HG03097 (cell line): ENCODE results near the gene PARL.

Source experiments
- ATAC-seq: cut with Tn5 transposase; IDR thresholded peaks from one replicate; pipeline ENCODE4 v1.9.1; 2021; ENCODE audit not compliant: unreplicated experiment, low FRiP score

The PARL gene

DNA sequence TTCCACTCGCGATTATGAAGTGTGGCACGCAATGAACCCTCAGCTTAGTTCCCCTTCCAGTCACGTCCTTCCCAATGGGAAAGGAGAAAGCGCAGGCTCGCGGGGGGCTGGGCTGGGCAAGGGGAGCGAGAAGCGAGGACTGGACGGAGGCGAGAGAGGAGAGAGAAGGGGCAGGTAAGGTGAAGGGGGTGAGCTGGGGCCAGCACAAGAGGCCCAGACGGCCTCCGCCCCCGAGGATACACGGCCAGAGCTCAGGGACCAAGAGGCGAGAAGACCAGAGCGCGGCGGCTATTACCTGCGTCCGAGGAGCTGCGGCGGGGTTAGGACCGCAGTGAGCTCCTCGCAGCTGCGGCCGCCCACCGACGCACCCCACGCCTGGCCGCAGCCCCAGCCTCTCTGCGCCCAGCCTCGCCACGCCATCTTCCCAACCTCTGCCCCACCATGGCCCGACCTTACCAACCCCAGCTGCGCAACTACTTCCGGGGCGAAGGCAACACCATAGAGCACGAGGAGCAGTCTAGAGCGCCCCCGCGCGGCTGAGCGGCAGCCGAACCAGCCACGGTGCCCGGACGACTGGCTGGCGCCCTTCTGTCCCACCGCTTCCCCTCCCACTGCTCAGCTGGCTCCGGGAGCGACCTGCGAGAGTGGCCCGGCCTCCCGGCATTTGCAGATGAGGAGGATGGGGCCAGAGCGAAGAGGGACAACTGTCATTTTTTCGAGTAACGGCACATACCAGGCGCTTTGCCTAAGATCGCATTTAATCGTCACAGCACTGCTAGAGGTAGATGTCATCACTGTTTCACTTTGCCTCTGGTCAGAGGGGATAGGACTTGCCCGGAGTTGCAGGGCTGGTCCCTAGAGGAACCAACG is at the start of gene PARL:
PARL (minus strand) TSS at position 454 of the 870 bp plus-strand sequence; CDS start at position 420, 34 bp downstream.
- ATAC-seq, result peak; percentile 99

- ATAC-seq, result no peak
These were observed 48.5 kb upstream of the PARL start for GRCh38 chr3:183933160-183933559.

- no peak for ATAC-seq
These were observed 47.2 kb upstream of the PARL start for GRCh38 chr3:183931881-183932280.

GRCh38 chr3:183930086-183930485 is 45.4 kb upstream of the PARL start:
- ATAC-seq, result no peak

DNA sequence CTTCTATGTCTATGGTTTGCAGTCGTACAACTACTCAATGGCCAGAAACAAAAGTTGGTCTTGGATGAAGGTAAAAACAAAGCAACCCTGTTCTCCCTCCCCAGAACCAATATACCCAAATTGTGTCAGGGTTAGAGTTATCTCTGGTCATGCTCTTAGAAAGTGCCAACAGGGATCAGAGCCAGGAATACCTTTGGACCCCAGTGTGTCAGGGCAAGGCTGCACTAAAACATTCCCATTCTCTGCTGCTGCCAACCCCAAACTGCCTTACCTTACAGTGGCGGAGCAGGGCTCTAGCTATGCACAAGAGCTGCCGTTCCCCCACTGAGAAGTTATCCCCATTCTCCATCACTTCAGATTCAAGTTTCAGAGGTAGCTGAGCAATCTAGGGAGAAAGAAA is 42.4 kb upstream of the PARL start:
- ATAC-seq, result no peak

DNA sequence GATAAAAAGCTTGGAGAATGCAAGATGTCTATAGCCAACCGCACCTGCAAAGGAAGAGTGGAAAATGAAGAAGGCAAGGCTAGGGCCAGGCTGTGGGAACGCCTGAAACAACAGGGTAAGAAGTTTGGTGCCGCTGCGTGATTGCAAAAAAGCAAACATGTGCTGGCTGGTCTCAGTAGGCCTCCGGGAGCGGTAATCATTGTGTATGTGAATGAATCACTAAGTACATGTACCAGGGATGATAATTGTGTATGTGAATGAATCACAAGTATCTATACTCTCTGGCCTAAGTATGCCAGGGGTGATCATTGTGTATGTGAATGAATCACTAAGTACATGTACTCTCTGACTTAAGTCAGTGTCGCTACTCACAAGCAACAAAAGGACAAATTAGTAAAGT is 40.3 kb upstream of the PARL start:
- no peak for ATAC-seq

DNA sequence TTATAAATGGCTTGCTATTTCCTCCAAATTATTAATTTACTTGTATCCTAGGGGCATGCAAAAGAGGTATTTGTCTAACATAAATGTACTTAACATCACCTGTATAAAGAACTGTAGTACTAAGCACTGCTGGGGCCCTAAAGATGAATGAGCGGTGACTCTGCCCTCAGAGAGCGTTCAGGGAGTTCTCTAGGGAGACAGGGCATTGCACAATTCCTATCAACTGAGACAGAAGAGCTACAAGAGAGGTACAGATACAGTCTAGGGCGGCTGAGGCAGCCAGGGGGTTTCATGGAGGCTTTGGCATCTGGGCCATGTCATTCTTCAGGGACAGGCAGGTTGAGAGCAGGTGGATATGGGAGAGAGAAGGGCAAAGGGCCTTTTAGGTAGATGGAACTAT is 39.9 kb upstream of the PARL start:
- no peak for ATAC-seq

DNA sequence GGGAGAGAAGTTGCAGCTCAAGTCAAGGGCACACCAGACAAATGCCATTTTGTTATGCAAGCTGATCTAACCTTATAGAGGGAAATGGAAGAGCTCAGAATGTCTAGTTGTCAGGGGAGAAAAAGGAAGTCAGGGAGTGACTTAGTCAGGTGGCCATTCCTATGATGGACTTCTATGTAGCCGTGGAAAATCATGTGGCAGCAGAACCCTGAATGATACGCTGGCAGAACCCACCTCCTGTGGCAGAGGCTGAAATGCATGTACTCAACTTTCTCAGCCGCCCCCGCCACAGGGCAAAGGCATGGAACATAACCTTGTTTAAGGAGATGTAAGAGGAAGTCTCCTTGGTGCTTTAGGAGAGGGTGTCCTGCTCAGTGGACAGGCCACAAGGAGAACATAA is 37.7 kb upstream of the PARL start:
- no peak for ATAC-seq

DNA sequence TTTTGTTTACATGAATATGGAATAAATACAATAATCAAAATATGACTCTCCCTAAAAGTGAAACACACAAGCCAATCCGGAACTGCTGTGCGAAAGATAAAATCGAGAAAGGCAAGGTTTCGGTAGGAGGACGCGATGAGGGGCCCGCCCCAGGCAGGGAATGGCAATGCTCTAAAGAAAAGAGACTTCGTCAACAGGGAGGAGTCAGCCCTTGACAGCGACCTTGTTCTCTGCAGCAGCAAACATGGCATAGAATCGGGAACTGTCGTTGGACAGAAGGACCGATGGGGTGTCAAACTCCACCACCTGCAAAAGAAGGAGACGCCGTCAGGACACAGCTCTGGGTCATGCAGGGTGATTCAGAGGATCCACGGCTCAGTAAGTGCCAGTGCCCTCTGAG is 36.4 kb upstream of the PARL start:
- ATAC-seq, result no peak

- no peak for ATAC-seq
These were observed 35.7 kb upstream of the PARL start for GRCh38 chr3:183920416-183920815.

- ATAC-seq, result no peak
These were observed 33.5 kb upstream of the PARL start for GRCh38 chr3:183918178-183918577.

GRCh38 chr3:183917776-183918175 is 33.1 kb upstream of the PARL start:
- ATAC-seq, result no peak

- ATAC-seq, result no peak
These were observed 30.2 kb upstream of the PARL start for GRCh38 chr3:183914856-183915255.

DNA sequence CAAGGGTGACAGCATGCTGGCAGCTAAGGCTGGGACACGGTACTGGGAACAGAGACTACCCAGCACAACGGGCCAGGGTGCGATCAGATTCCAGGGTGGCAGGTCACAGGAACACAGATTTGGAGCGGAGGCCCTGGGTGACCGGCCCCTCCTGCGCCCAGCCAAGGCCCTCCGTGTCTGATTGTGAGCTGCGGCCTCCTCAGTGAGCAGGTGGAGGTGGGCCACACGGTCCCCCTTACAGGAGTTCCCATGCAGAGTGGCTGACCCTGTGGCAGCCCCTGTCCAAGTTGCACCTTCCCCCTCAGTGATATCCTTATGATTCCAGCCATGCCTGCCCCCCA is 28.9 kb upstream of the PARL start:
- no peak for ATAC-seq

DNA sequence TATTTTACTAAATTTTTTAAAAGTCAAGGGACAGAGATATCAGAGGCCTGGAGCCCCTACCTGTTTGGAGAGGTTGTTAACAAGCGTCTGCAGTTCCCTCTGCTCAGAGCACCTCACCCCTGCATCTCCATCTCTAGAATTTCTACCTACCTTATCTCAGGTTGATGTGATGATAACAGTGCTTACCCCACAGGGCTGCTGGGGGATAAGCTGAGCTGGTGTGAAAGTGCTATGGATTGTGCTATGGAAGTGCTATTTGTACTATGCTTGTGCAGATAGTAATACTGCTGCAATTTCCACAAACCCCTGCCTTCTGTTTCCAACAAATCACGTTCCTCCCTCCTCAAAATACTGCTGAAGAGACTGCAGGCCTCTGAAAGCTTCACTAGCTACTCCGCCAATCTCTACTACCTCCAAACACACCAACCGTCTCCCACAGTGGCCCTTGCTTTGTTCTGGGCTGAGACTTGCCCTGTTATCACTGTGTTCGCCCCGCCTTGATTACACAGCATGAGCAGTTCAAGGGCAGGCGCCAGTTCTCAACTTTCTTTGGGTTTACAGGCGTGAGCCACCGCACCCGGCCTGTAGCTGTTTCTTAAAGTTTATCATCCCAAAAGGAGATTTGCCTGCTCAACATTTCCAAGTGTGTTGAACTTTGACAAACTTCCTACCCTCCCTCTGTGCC is 28.4 kb upstream of the PARL start:
- no peak for ATAC-seq

DNA sequence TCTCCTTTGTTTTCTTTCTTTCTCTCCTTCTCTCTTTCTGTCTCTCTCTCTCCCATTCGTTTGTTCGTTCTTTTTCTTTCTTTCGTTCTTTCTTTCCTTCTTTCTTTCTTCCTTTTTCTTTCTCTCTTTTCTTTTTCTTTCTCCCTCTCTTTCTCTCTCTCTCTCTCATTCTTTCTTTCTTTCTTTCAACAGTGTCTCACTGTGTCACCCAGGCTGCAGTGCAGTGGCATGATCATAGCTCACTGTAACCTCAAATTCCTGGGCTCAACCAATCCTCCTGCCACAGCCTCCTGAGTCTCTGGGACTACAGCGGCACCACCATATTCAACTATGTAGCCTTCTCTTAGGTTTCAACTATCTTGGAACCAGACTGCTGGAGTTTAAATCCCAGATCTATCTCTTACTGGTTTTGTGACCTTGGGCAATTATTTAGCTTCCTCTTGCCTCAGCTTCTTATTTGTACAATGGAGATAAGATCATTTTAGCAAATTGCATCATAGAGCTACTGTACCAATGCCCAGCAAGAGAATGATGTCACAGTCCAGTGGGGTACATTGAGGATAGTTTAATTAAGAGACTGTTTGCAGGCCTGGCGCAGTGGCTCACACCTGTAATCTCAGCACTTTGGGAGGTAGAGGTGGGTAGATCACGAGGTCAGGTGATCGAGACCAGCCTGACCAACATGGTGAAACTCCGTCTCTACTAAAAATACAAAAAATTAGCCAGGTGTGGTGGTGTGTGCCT is 27.3 kb upstream of the PARL start:
- no peak for ATAC-seq

DNA sequence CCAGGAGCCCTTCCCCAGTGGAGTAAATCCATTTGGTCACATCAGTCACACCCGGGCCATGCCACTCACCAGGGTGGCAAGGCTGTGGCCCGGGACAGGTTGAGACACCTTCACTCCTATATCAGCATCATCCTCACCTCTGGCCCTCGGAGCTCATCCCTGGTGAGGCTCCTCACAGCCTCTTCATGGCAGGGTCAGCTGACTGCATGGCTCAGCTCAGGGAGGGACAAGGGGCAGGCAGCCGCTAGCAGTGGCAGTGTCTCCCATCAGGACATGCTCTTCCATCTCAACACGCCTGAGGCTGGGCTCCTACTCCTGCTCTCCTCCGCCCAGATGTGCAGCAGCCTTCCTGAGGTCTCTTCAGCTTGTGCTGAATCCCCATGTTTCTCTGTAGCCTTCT is 26.4 kb upstream of the PARL start:
- ATAC-seq, result no peak

DNA sequence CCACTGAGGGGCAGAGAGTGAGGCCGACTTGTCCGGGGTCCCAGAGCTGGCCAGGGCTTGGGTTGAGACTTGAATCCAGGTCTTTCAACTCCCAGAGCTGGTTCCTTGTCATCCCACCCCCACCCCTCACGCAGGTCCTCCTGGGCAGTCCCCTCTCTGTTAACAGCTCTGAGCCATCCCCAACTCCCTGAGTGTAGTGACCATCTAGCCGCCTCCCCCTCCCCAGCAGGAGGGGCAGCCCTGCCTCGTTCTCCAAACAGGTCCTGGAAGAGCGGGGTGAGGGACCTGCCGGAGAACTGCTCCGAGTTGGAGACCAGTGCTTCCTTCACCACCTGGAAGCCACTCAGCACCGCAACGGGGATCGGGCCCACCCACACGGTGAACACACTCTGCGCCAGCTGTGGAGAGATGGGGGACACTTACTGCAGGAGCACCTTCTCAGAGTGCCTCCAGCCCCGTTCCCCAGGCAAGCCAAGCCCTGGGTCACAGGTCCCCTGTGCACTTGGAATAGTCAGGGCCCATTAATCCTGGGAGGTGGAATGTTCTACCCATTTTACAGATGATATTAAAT is 24.4 kb upstream of the PARL start:
- ATAC-seq, result no peak

DNA sequence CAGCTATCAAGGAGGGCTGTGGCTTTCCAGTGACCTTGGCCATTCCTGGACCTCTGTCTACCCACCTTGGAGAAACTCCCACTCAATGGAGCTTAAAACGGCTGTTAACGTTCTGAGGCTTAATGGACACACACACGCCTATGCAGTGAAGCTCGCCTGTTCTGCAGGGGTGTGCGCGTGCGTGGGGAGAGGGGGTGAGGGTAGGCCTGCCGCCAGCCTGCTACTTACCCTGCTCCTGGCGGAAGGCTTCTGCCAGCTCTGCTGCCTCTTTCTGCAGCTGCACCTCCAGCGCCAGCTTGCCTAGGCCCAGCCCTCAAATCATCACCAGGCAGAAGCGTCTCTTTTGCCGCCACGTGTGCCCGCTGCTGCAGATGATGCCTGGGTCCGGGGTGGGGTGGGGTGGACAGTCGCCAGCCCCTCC is 23.2 kb upstream of the PARL start:
- ATAC-seq, result no peak

GRCh38 chr3:183907176-183907575 is 22.5 kb upstream of the PARL start:
- no peak for ATAC-seq
